Bronchial epithelial cell (primary cell): ENCODE measurements around the gene ARHGDIB. TPM values are rescaled to one million over a fixed set of nuclear protein-coding genes. Genes with fewer than 3 reads are reported as not detected.
A peak's percentile ranks its signal among the peaks of the same experiment; 100 is the strongest.

Experiments used
- DNase-seq: peaks from one replicate; pipeline ENCODE4 v3.0.0-alpha.2; 2010; ENCODE audit warnings: low read depth
- FAIRE-seq: peaks from 2 replicates; lab custom pipeline; 2011; peaks lifted over from hg19 to GRCh38; lab: Jason Lieb, UNC
- H3K27me3 ChIP-seq: 2 replicates; pipeline ENCODE4 v1.5.1; 2011; ENCODE audit warnings: low read length; ENCODE audit not compliant: control insufficient read depth, insufficient read depth
- H3K36me3 ChIP-seq: 2 replicates; pipeline ENCODE4 v1.5.1; 2011; ENCODE audit warnings: low read length; ENCODE audit not compliant: control insufficient read depth, insufficient read depth
- H3K4me3 ChIP-seq: 2 replicates; pipeline ENCODE4 v1.5.1; 2011; ENCODE audit warnings: mild to moderate bottlenecking, low read depth, low read length, control low read depth
- total RNA-seq: library from RNA; depleted of rRNA; stranded (reverse); fragments of >200 nt; gene quantifications from 2 replicates; pipeline ENCODE4 v1.2.1, GENCODE V29; 2014
- TF ChIP-seq, protein P1 (sequence below): IDR thresholded peaks from 2 replicates; pipeline ENCODE4 v1.5.1; 2011; ENCODE audit warnings: mild to moderate bottlenecking, moderate library complexity, low read length, control low read depth, inconsistent platforms; ENCODE audit not compliant: insufficient read depth, severe bottlenecking

ARHGDIB gene
- total RNA-seq, 1 donor from 2014 or later, result 0.53 TPM

- TF ChIP-seq, protein P1, sequence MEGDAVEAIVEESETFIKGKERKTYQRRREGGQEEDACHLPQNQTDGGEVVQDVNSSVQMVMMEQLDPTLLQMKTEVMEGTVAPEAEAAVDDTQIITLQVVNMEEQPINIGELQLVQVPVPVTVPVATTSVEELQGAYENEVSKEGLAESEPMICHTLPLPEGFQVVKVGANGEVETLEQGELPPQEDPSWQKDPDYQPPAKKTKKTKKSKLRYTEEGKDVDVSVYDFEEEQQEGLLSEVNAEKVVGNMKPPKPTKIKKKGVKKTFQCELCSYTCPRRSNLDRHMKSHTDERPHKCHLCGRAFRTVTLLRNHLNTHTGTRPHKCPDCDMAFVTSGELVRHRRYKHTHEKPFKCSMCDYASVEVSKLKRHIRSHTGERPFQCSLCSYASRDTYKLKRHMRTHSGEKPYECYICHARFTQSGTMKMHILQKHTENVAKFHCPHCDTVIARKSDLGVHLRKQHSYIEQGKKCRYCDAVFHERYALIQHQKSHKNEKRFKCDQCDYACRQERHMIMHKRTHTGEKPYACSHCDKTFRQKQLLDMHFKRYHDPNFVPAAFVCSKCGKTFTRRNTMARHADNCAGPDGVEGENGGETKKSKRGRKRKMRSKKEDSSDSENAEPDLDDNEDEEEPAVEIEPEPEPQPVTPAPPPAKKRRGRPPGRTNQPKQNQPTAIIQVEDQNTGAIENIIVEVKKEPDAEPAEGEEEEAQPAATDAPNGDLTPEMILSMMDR, result no peak
- no peak within 1 kb of the TSS for H3K4me3 ChIP-seq
- DNase-seq (no peak), FAIRE-seq (no peak)
- H3K36me3 ChIP-seq, result no peaks in the 10 kb centered on the region
- H3K27me3 ChIP-seq, result no peaks in the 10 kb centered on the region
These were observed 23.1 kb downstream of the ARHGDIB start, which contains the start of gene ERP27 for GRCh38 chr12:14938301-14938700. TSS of gene ERP27 (minus strand) at chr12:14938537. CDS start at chr12:14938508, 29 bp downstream.

GRCh38 chr12:14937689-14938088 lies 23.7 kb downstream of the ARHGDIB start:
- no peak for DNase-seq
- Histone ChIP-seq H3K4me3 (no peak overlapping the region), H3K36me3 (no peaks in the 10 kb centered on the region), H3K27me3 (no peaks in the 10 kb centered on the region)
- FAIRE-seq, result no peak
- TF ChIP-seq, protein P1, result no peak

DNA sequence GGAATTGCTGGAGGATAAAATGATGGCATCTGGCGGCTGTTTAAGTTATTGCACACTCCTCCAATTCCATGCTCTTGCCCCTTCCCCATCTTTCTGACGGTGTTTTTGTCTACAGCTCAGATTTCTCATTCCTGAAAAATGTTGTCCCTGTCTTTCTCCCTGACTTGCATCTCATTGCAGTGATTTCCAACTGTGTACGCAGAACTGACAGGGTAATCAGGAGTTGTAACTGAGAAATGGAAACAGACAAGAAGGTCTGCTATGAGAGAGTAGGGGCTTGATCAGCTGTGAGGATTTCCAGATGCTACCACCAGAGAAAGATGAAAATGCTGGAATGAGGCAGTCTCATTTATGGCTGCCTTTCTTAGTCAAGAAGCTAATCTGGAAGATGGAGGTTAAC lies 24.4 kb downstream of the ARHGDIB start:
- Histone ChIP-seq H3K36me3 (no peaks in the 10 kb centered on the region), H3K4me3 (no peak overlapping the region), H3K27me3 (no peaks in the 10 kb centered on the region)
- DNase-seq, result no peak
- FAIRE-seq, result no peak
- TF ChIP-seq, protein P1, result no peak

DNA sequence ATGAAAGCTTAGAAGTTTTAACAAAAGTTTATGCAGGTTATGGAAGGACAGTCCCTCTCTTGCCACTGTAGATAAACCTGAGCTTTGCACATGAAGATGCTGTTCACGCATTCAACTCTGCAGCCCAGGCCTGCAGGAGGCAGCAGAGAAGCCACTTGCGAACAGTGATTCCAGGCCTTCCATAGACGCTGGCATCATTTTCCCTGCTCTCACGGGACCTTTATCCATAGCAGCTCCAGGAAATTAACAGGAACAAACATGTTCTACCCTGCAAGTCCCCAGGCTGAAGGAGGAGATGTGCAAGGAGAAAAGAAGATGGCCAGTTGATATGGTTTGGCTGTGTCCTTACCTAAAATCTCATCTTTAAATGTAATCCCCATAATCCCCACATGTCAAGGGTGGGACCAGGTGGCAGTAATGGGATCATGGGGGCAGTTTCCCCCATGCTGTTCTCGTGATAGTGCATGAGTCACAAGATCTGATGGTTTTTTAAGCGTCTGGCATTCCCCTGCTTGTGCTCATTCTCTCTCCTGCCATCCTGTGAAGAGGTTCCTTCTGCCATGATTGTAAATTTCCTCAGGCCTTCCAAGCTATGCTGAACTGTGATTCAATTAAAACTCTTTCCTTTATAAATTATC lies 25.1 kb downstream of the ARHGDIB start:
- Histone ChIP-seq H3K36me3 (no peaks in the 10 kb centered on the region), H3K4me3 (no peak overlapping the region), H3K27me3 (no peaks in the 10 kb centered on the region)
- TF ChIP-seq, protein P1, result peak; percentile 11
- FAIRE-seq (no peak), DNase-seq (peak; percentile 44)

DNA sequence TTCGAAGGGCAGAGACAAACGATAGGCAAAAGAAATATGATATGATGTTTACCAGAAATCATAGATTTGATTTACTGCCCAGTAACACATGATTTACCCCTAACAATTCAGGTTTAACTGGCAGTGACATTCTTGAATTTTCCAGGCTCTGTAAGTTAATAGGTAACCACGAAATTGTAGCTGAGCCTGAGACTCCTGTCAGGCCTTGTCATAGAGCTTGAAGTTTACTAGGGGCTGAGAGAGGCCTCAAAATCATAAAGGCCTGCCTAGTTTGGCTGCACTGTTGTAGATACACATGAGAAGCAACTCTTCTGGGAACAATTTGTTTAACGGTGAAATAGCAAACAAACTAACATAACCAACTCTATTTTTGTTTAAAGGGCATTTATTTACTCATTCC lies 26.4 kb downstream of the ARHGDIB start:
- FAIRE-seq (no peak), DNase-seq (no peak)
- H3K4me3 ChIP-seq, result no peak overlapping the region
- H3K27me3 ChIP-seq, result no peaks in the 10 kb centered on the region
- H3K36me3 ChIP-seq, result no peaks in the 10 kb centered on the region
- TF ChIP-seq, protein P1, result no peak

DNA sequence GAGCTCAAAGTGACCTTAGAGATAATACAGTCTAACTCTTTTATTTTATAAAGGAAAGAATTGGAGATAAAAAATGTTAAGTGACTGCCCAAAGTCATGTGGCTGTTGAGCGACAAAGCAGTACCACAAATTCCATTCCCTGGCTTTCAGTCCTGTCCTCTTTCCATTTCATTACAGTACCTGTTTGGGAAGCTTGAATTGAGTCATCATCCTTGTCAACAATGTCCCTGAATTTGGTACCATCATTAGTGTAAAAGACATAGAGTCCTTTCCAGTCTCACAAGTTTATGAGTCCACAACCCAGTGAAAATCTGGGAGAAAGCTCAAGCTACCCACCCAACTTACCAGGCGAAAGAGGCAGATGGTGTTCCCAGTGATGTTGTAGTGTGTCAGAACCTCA lies 26.9 kb downstream of the ARHGDIB start:
- no peak overlapping the region for H3K4me3 ChIP-seq
- no peaks in the 10 kb centered on the region for H3K36me3 ChIP-seq
- DNase-seq, result no peak
- TF ChIP-seq, protein P1, result no peak
- no peaks in the 10 kb centered on the region for H3K27me3 ChIP-seq
- FAIRE-seq, result no peak
